Stimulated activated CD8-positive, alpha-beta memory T cell treated with anti-CD3 and anti-CD28 coated beads, Interleukin-12 subunit alpha, Interleukin-12 subunit beta, amount 100 ng/mL, for 24 hours (primary cell): Measurements from ENCODE around the gene PKP2.

ENCODE experiments used
- DNase-seq: peaks from one replicate; pipeline ENCODE4 v3.0.0-alpha.2; 2020; ENCODE audit errors: extremely low read depth

The PKP2 gene

GRCh38 chr12:32896432-32897280 is at the start of gene PKP2:
TSS of gene PKP2 (minus strand) at chr12:32896777. CDS start at chr12:32896731, 46 bp downstream.
- DNase-seq: no peak

- DNase-seq: no peak
These were observed 47.6 kb upstream of the PKP2 start for GRCh38 chr12:32944195-32944594.

- DNase-seq: no peak
These were observed 43.2 kb upstream of the PKP2 start for GRCh38 chr12:32939801-32940200.

GRCh38 chr12:32926963-32927362 is 30.4 kb upstream of the PKP2 start:
- no peak for DNase-seq

GRCh38 chr12:32926356-32926755 is 29.8 kb upstream of the PKP2 start:
- DNase-seq: no peak

- no peak for DNase-seq
These were observed 26.1 kb upstream of the PKP2 start for GRCh38 chr12:32922546-32923297.

- no peak for DNase-seq
These were observed 24.8 kb upstream of the PKP2 start for GRCh38 chr12:32921397-32921796.

GRCh38 chr12:32920506-32921085 is 24.0 kb upstream of the PKP2 start:
- no peak for DNase-seq

- DNase-seq: no peak
These were observed 22.6 kb upstream of the PKP2 start for GRCh38 chr12:32918890-32919801.

- DNase-seq: no peak
These were observed 20.6 kb upstream of the PKP2 start for GRCh38 chr12:32917094-32917611.

- no peak for DNase-seq
These were observed 11.4 kb upstream of the PKP2 start for GRCh38 chr12:32907898-32908476.

GRCh38 chr12:32907166-32907565 is 10.6 kb upstream of the PKP2 start:
- DNase-seq: no peak

GRCh38 chr12:32906399-32907165 is 10.0 kb upstream of the PKP2 start:
- DNase-seq: no peak

- no peak for DNase-seq
These were observed 7.2 kb upstream of the PKP2 start for GRCh38 chr12:32903763-32904162.

GRCh38 chr12:32903318-32903717 is 6.7 kb upstream of the PKP2 start:
- no peak for DNase-seq

- no peak for DNase-seq
These were observed 5.9 kb upstream of the PKP2 start for GRCh38 chr12:32902287-32902997.

GRCh38 chr12:32901553-32901952 is 5.0 kb upstream of the PKP2 start:
- DNase-seq: no peak

GRCh38 chr12:32897687-32898573 is 1.4 kb upstream of the PKP2 start:
- no peak for DNase-seq

- no peak for DNase-seq
These were observed 669 bp upstream of the PKP2 start for GRCh38 chr12:32897281-32897610.
